Endothelial cell of umbilical vein (primary cell): ENCODE data around the gene B3GNT8. TPM values are rescaled to one million over a fixed set of nuclear protein-coding genes. Genes with fewer than 3 reads are reported as not detected.

Source experiments
- BruUV-seq: library from RNA; stranded (reverse); fragments of 400-500 nt; replicated peaks from 2 replicates; lab custom pipeline; 2021; lab: Mats Ljungman, UMichigan
- CTCF ChIA-PET: fragments of 300-600, 350-600 bp; sonication (Branson Sonifier 250); formaldehyde crosslinking; loops from one replicate; lab custom pipeline; 2021; ENCODE audit warnings: antibody characterized with exemption, inconsistent platforms; lab: Charles Lee
- POLR2A ChIA-PET: fragments of 300-600, 350-600 bp; sonication (Branson Sonifier 250); formaldehyde crosslinking; loops from one replicate; lab custom pipeline; 2021; ENCODE audit warnings: antibody characterized with exemption, inconsistent platforms; lab: Charles Lee
- DNase-seq: peaks from one replicate; pipeline ENCODE4 v3.0.0-alpha.2; 2011; ENCODE audit warnings: low read depth, low spot score
- FAIRE-seq: peaks from 2 replicates; lab custom pipeline; 2011; peaks lifted over from hg19 to GRCh38; lab: Jason Lieb, UNC
- H2AFZ ChIP-seq: 2 replicates; pipeline ENCODE4 v1.6.0; 2012; ENCODE audit warnings: low read depth, low read length, control low read depth, inconsistent platforms
- H3K27ac ChIP-seq: 2 replicates; pipeline ENCODE4 v1.5.1; 2011; ENCODE audit warnings: low read depth, mild to moderate bottlenecking, control low read depth, low read length, moderate library complexity; ENCODE audit not compliant: insufficient read depth
- H3K27me3 ChIP-seq, 2 experiments: 2 replicates each; pipeline versions ENCODE4 v1.6.0 to v1.6.1; 2011; ENCODE audit warnings: low read length in 2 of 2, mixed read lengths in 1 of 2; ENCODE audit not compliant: control insufficient read depth in 2 of 2, insufficient read depth in 2 of 2
- H3K36me3 ChIP-seq, 2 experiments: 2 replicates in 1 of 2; 3 replicates in 1 of 2; pipeline ENCODE4 v1.5.1; 2011; ENCODE audit warnings: low read length in 2 of 2, mild to moderate bottlenecking in 1 of 2, moderate library complexity in 1 of 2; ENCODE audit not compliant: control insufficient read depth in 2 of 2, insufficient read depth in 2 of 2; ENCODE audit errors: extremely low read depth in 1 of 2
- H3K4me1 ChIP-seq: 3 replicates; pipeline ENCODE4 v1.5.1; 2011; ENCODE audit warnings: mild to moderate bottlenecking, low read length; ENCODE audit not compliant: control insufficient read depth, insufficient read depth; ENCODE audit errors: extremely low read depth
- H3K4me2 ChIP-seq: 2 replicates; pipeline ENCODE4 v1.6.1; 2011; ENCODE audit warnings: low read length, control low read depth, mixed read lengths; ENCODE audit not compliant: insufficient read depth
- H3K4me3 ChIP-seq, 3 experiments: fragments of 200-600 bp in 1 of 3; sonication (generic), shearing (Covaris generic) in 1 of 3; replicated peaks in 1 of 3; 2 replicates each; pipeline ENCODE4 v1.5.1; 2011 to 2016; ENCODE audit warnings: control low read depth in 3 of 3, low read length in 3 of 3, mild to moderate bottlenecking in 2 of 3, inconsistent platforms in 1 of 3, low read depth in 1 of 3, moderate library complexity in 1 of 3; ENCODE audit not compliant: insufficient read depth in 1 of 3
- H3K79me2 ChIP-seq: 2 replicates; pipeline ENCODE4 v1.6.0; 2012; ENCODE audit warnings: low read length, inconsistent platforms; ENCODE audit not compliant: control insufficient read depth, insufficient read depth
- H3K9ac ChIP-seq: replicated peaks from 2 replicates; pipeline ENCODE3; 2011; ENCODE audit warnings: low read length, control low read depth; ENCODE audit not compliant: insufficient read depth; ENCODE audit errors: extremely low read depth
- H3K9me1 ChIP-seq: replicated peaks from 3 replicates; pipeline ENCODE4 v1.6.0; 2011; ENCODE audit warnings: mild to moderate bottlenecking, low read length; ENCODE audit not compliant: control insufficient read depth, insufficient read depth; ENCODE audit errors: extremely low read depth
- H3K9me3 ChIP-seq: replicated peaks from 2 replicates; pipeline ENCODE4 v1.5.1; 2012; ENCODE audit warnings: low read length, inconsistent platforms; ENCODE audit not compliant: control insufficient read depth, insufficient read depth
- H4K20me1 ChIP-seq: replicated peaks from 2 replicates; pipeline ENCODE3; 2011; ENCODE audit warnings: mild to moderate bottlenecking, low read length; ENCODE audit not compliant: control insufficient read depth, insufficient read depth; ENCODE audit errors: extremely low read depth
- EZH2 ChIP-seq: IDR thresholded peaks from 2 replicates; pipeline ENCODE4 v1.6.1; 2012; ENCODE audit warnings: borderline replicate concordance, low read depth, mild to moderate bottlenecking, moderate library complexity, low read length, inconsistent platforms; ENCODE audit not compliant: severe bottlenecking
- FOS ChIP-seq: IDR thresholded peaks from 2 replicates; pipeline ENCODE4 v1.6.1; 2011; ENCODE audit warnings: mild to moderate bottlenecking, low read length, moderate library complexity, borderline replicate concordance; ENCODE audit not compliant: insufficient read depth
- GATA2 ChIP-seq: IDR thresholded peaks from 2 replicates; pipeline ENCODE4 v1.7.0; 2011; ENCODE audit warnings: low read depth, mild to moderate bottlenecking, moderate library complexity, mixed read lengths, low read length; ENCODE audit not compliant: insufficient read length, insufficient read depth
- JUN ChIP-seq: IDR thresholded peaks from 2 replicates; pipeline ENCODE4 v1.6.1; 2011; ENCODE audit warnings: borderline replicate concordance, low read depth; ENCODE audit not compliant: insufficient read length, insufficient read depth
- MYC ChIP-seq: IDR thresholded peaks from one replicate; pipeline ENCODE4 v1.6.1; 2011; ENCODE audit warnings: mild to moderate bottlenecking, low read depth, low read length
- POLR2A ChIP-seq: IDR thresholded peaks from 2 replicates; pipeline ENCODE4 v1.6.1; 2012; ENCODE audit warnings: low read depth, mild to moderate bottlenecking, control low read depth, low read length
- POLR2AphosphoS5 ChIP-seq: IDR thresholded peaks from 2 replicates; pipeline ENCODE4 v1.6.1; 2012; ENCODE audit warnings: low read depth, mild to moderate bottlenecking, control low read depth, low read length, moderate library complexity; ENCODE audit not compliant: insufficient read depth
- dilution Hi-C: fragments of 300-500 bp; cut with MboI; formaldehyde crosslinking; loops from one replicate; pipeline ENCODE4 v1.15.0; 2019; ENCODE audit warnings: low sequenced_read_pairs; ENCODE audit not compliant: extremely low pct_ligation_motif_present
- intact Hi-C: fragments of 100-400 bp; cut with micrococcal nuclease; formaldehyde crosslinking; loops from one replicate; pipeline ENCODE4 v1.10.0; 2022
- polyA plus RNA-seq, 4 experiments: library from polyadenylated mRNA; depleted of rRNA in 3 of 4; stranded (reverse) in 3 of 4; unstranded in 1 of 4; fragments of >200 nt; gene quantifications; 2 replicates each; pipeline versions ENCODE4 v1.2.1 to v1.2.3, GENCODE V29; 2011 to 2012; ENCODE audit warnings: missing spikeins in 1 of 4
- total RNA-seq: library from RNA; stranded (reverse); gene quantifications from 2 replicates; pipeline ENCODE4 v1.2.3, GENCODE V29; 2021
- TF ChIP-seq, protein P1 (sequence below), 2 donors: IDR thresholded peaks; 1 replicate in 1 of 2; 2 replicates in 1 of 2; pipeline ENCODE4 v1.5.1; 2011; ENCODE audit warnings: low read length in 2 of 2, mild to moderate bottlenecking in 2 of 2, moderate library complexity in 2 of 2, control low read depth in 1 of 2, inconsistent platforms in 1 of 2, low read depth in 1 of 2; ENCODE audit not compliant: insufficient read depth in 1 of 2; ENCODE audit errors: extremely low read depth in 1 of 2
- TF ChIP-seq, protein P2 (sequence below): IDR thresholded peaks from 2 replicates; pipeline ENCODE4 v1.6.1; 2011; ENCODE audit not compliant: insufficient read depth, insufficient read length

B3GNT8 gene
- total and polyA plus RNA-seq, 2 donors (not counting 3 experiments of a cell fraction or from before 2014, with no cell fraction given) = 3.6 to 7.6 TPM

DNA sequence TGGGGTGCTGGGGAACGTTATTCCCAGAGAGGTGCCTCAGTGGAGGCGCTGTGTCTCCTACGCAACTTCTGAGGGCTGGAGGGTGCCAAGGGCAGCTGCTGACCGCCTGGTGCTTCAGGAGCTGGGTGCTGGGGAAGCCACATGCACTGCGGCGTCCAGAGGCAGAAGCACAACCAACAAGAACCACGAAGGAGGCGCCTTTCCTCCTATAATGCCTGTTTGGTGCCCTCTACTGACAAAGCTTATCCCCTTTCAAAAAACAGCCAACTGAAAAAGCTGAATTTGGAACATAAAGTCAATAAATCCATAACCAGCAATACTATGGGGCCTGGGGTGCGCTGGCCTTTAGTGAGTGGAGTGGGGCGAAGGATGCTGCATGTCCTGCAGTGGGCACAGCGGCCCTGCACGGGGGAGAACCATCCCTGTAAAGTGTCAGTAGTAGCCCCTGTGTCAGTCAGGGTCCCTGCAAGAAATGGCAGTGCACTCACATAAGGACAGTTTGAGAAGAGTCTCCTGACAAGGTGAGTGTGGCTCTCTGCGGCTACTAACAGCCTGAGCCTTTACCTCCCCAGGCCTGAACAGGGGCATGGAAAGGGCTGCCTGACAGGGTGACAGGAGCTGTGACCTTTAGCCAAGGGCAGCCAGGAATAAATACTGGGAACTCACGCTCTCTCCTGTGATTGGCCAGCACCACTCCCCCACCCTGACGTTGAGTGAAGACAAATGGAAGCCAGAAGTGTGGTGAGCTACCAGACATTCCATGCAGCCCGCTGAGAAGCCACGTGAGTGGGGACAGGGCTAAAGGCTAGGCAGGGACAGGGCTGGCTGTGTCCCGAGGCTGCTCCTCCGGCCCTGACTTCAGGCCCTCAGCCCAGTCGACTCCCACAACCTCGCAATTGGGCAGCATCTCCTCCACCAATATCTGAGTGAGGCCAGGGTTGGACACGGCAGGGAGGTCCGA, 4.5 kb upstream of the B3GNT8 start:
- Histone ChIP-seq H3K4me2 (no peak overlapping the region), H3K36me3 (peaks cover 0 to 12% of the 10 kb centered on the region in 2 experiments), H3K9me3 (no peaks in the 10 kb centered on the region), H2AFZ (no peak overlapping the region), H3K9ac (no peak overlapping the region), H3K4me1 (peaks cover 20% of the 10 kb centered on the region), H4K20me1 (no peaks in the 10 kb centered on the region), H3K79me2 (no peaks in the 10 kb centered on the region), H3K4me3 (no peak overlapping the region), H3K27me3 (no peaks in the 10 kb centered on the region), H3K9me1 (no peaks in the 10 kb centered on the region), H3K27ac (no peak overlapping the region)
- DNase-seq (peak; percentile 51), FAIRE-seq (peak; percentile 78)
- BruUV-seq = TSS peak; percentile 43
- intact Hi-C loops = loop anchor here (1.0 to 5.0 kb wide), 2 partner anchors 110 to 124 kb away; no protein-coding TSS in a partner anchor
- ChIA-PET CTCF (interaction anchor here (0.6 to 2.3 kb wide), 26 partner anchors 8 to 227 kb away, joined by 3 to 22 read pairs (median 4); partner anchors contain the start of genes CCDC97, DMAC2 and TGFB1), POLR2A (interaction anchor here (0.7 kb wide), 1 partner anchor 33 kb away, joined by 3 read pairs; no protein-coding TSS in a partner anchor)
- dilution Hi-C loops = no loop called here
- TF ChIP-seq POLR2A = no peak
- TF ChIP-seq, protein P1, sequence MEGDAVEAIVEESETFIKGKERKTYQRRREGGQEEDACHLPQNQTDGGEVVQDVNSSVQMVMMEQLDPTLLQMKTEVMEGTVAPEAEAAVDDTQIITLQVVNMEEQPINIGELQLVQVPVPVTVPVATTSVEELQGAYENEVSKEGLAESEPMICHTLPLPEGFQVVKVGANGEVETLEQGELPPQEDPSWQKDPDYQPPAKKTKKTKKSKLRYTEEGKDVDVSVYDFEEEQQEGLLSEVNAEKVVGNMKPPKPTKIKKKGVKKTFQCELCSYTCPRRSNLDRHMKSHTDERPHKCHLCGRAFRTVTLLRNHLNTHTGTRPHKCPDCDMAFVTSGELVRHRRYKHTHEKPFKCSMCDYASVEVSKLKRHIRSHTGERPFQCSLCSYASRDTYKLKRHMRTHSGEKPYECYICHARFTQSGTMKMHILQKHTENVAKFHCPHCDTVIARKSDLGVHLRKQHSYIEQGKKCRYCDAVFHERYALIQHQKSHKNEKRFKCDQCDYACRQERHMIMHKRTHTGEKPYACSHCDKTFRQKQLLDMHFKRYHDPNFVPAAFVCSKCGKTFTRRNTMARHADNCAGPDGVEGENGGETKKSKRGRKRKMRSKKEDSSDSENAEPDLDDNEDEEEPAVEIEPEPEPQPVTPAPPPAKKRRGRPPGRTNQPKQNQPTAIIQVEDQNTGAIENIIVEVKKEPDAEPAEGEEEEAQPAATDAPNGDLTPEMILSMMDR (IDR thresholded peaks at IDR 0.05; ENCODE audit: extremely low read depth in 1 of 2, insufficient read depth in 1 of 2, low read depth in 1 of 2, low read length in 2 of 2) = peak; percentile 39 to 61

DNA sequence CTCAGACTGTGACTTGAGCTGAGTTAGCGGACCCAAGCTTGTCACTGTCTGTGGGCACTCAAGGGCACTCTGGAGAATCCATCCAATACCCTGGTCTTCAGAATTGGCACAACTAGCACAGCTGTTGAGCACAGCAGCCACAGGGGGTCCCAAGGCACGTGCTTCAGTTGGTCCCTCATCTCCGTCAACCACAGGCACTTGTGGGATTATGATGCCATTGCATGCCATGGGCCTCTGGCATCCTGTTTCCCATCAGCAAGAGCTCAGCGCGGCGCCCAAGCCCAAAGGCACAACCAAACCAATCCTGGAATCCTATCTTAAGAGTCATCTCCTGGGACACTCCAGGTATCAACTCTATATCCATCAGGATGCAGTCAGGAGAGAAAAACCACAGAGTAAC, 3.7 kb upstream of the B3GNT8 start:
- peaks cover 0 to 12% of the 10 kb centered on the region in 2 experiments for H3K36me3 ChIP-seq
- intact Hi-C loops (loop anchor here (1.0 to 5.0 kb wide), 2 partner anchors 110 to 124 kb away; no protein-coding TSS in a partner anchor), dilution Hi-C loops (no loop called here)
- H2AFZ ChIP-seq = no peak overlapping the region
- TF ChIP-seq EZH2 (no peak), GATA2 (no peak), FOS (no peak), JUN (no peak), POLR2AphosphoS5 (no peak), MYC (no peak), POLR2A (no peak)
- TF ChIP-seq, protein P2, sequence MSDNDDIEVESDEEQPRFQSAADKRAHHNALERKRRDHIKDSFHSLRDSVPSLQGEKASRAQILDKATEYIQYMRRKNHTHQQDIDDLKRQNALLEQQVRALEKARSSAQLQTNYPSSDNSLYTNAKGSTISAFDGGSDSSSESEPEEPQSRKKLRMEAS = no peak
- TF ChIP-seq, protein P1 (IDR thresholded peaks at IDR 0.05; ENCODE audit: extremely low read depth in 1 of 2, insufficient read depth in 1 of 2, low read depth in 1 of 2, low read length in 2 of 2) = no peak
- no peaks in the 10 kb centered on the region for H3K9me3 ChIP-seq
- no peaks in the 10 kb centered on the region for H4K20me1 ChIP-seq
- no peaks in the 10 kb centered on the region for H3K9me1 ChIP-seq
- peaks cover 25% of the 10 kb centered on the region for H3K4me1 ChIP-seq
- H3K4me3 ChIP-seq = no peak overlapping the region
- ChIA-PET CTCF (interaction anchor here (0.6 to 2.3 kb wide), 20 partner anchors 9 to 227 kb away, joined by 3 to 22 read pairs (median 6); partner anchors contain the start of genes DMAC2 and TGFB1), POLR2A (interaction anchor here (0.7 kb wide), 1 partner anchor 33 kb away, joined by 3 read pairs; no protein-coding TSS in a partner anchor)
- no peaks in the 10 kb centered on the region for H3K27me3 ChIP-seq
- DNase-seq = no peak
- BruUV-seq = no TSS peak
- no peak overlapping the region for H3K9ac ChIP-seq
- FAIRE-seq = no peak
- peaks cover 1% of the 10 kb centered on the region for H3K79me2 ChIP-seq
- H3K4me2 ChIP-seq = no peak overlapping the region
- H3K27ac ChIP-seq = no peak overlapping the region
